ENCODE measurements around the gene CELF5. TPM values are rescaled to one million over a fixed set of nuclear protein-coding genes. Genes with fewer than 3 reads are reported as not detected.
A peak's percentile ranks its signal among the peaks of the same experiment; 100 is the strongest.

CELF5 gene
- total and polyA plus RNA-seq, 9 of the 15 experiments (the other 6 are each of a cell fraction or from before 2014, with no cell fraction given): 0.01 to 0.56 (median 0.22) TPM

DNA sequence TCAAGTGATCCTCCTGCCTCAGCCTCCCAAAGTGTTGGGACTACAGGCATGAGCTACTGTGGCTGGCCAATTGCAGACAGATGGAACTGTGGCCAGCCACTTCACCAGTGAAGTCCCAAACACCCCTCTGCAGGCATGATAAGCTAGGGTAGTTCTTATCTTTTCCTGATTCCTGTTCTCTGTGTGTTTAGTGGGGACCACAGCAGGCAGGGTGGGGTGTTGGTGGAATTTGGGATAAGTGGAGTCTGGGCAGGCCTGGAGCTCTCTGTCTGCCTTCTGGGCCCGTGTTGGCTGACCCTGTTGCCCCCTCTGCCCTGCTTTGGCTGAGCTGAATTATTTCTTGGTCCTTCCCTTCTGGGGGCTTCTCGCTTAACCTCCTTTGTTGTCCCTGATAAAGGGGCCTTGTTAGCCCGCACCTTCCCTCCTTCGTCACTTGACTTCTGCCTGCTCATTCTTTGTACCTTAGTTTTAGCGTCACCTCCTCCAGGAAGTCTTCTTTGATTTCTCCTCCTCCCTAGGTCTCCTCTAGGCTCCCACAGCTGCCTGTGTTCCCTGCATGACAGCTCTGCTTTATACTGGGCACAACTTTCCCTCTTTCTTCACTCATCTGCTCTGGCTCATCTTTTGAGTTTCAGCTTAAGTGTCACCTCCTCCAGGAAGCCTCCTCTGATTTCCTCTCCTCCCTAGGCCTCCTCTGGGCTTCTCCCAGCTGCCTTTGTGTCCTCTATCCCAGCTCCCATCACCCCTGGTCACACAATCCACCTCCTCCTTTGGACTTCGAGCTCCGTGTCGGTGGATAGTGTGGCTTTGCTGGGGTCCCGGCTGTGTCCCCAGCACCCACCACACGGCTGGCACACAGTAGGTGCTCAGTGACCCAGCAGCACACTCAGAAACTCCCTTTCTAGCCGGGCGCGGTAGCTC lies 40.5 kb upstream of the CELF5 start (continued):
- peak; percentile 92 to 99 for TF ChIP-seq HDAC1 (IDR thresholded peaks at IDR 0.05)
- no peak for TF ChIP-seq FOXK2 (conservative IDR thresholded peaks at IDR 0.05 in 1 of 2, IDR thresholded peaks at IDR 0.05 in 1 of 2; ENCODE audit: low read depth in 2 of 2)
- TF ChIP-seq, protein P1, sequence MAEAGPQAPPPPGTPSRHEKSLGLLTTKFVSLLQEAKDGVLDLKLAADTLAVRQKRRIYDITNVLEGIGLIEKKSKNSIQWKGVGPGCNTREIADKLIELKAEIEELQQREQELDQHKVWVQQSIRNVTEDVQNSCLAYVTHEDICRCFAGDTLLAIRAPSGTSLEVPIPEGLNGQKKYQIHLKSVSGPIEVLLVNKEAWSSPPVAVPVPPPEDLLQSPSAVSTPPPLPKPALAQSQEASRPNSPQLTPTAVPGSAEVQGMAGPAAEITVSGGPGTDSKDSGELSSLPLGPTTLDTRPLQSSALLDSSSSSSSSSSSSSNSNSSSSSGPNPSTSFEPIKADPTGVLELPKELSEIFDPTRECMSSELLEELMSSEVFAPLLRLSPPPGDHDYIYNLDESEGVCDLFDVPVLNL (CRISPR knock-in tag; IDR thresholded peaks at IDR 0.05; ENCODE audit: low read depth): no peak
- no peak for TF ChIP-seq ZNF75A (CRISPR knock-in tag; IDR thresholded peaks at IDR 0.05)
- no peak for TF ChIP-seq PCBP2 (IDR thresholded peaks at IDR 0.05; ENCODE audit: low read depth, low read length, poor library complexity, severe bottlenecking)
- TF ChIP-seq, protein P2, sequence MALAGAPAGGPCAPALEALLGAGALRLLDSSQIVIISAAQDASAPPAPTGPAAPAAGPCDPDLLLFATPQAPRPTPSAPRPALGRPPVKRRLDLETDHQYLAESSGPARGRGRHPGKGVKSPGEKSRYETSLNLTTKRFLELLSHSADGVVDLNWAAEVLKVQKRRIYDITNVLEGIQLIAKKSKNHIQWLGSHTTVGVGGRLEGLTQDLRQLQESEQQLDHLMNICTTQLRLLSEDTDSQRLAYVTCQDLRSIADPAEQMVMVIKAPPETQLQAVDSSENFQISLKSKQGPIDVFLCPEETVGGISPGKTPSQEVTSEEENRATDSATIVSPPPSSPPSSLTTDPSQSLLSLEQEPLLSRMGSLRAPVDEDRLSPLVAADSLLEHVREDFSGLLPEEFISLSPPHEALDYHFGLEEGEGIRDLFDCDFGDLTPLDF (CRISPR knock-in tag; IDR thresholded peaks at IDR 0.05): no peak
- TF ChIP-seq, protein P3, sequence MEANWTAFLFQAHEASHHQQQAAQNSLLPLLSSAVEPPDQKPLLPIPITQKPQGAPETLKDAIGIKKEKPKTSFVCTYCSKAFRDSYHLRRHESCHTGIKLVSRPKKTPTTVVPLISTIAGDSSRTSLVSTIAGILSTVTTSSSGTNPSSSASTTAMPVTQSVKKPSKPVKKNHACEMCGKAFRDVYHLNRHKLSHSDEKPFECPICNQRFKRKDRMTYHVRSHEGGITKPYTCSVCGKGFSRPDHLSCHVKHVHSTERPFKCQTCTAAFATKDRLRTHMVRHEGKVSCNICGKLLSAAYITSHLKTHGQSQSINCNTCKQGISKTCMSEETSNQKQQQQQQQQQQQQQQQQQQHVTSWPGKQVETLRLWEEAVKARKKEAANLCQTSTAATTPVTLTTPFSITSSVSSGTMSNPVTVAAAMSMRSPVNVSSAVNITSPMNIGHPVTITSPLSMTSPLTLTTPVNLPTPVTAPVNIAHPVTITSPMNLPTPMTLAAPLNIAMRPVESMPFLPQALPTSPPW (CRISPR knock-in tag; IDR thresholded peaks at IDR 0.05): peak; percentile 49
- TF ChIP-seq ZNF277 (CRISPR knock-in tag; IDR thresholded peaks at IDR 0.05; ENCODE audit: borderline replicate concordance): no peak
- TF ChIP-seq FOXO4 (CRISPR knock-in tag; IDR thresholded peaks at IDR 0.05): no peak
- no peak for TF ChIP-seq KAT2B (IDR thresholded peaks at IDR 0.05; ENCODE audit: low read depth, low read length)
- TF ChIP-seq ZNF212 (CRISPR knock-in tag; IDR thresholded peaks at IDR 0.05): no peak
- TF ChIP-seq DIDO1 (tag; IDR thresholded peaks at IDR 0.05; ENCODE audit: low read depth): no peak
- no peak for TF ChIP-seq TAF9B (IDR thresholded peaks at IDR 0.05; ENCODE audit: partially characterized antibody)
- TF ChIP-seq KAT8 (IDR thresholded peaks at IDR 0.05; ENCODE audit: low read depth): no peak
- TF ChIP-seq ELF2 (CRISPR knock-in tag; IDR thresholded peaks at IDR 0.05): no peak
- no peak for TF ChIP-seq ZFP1 (CRISPR knock-in tag; IDR thresholded peaks at IDR 0.05)
- peak; percentile 83 to 86; a peak in 3 of 4 replicates for TF ChIP-seq ARNT (IDR thresholded peaks at IDR 0.05)
- TF ChIP-seq ZNF764 (CRISPR knock-in tag; IDR thresholded peaks at IDR 0.05; ENCODE audit: low read depth): no peak

All from K562 (cell line).